Measurements from ENCODE around the gene PIK3R3. TPM values are rescaled to one million over a fixed set of nuclear protein-coding genes. Genes with fewer than 3 reads are reported as not detected.

Gene PIK3R3
- total RNA-seq, 1 experiment from 2014 or later: 36.3 TPM

- ATAC-seq (no peak), DNase-seq (ENCODE audit: low read depth, low spot score) (no peak)
- intact Hi-C loops (cut with micrococcal nuclease; ENCODE audit: unreplicated experiment): no loop called here
- TF ChIP-seq TCF7L2 (IDR thresholded peaks at IDR 0.05; ENCODE audit: low read depth, low read length) (no peak), REST (IDR thresholded peaks at IDR 0.05; ENCODE audit: insufficient read depth in 1 of 2, low read depth in 2 of 2, low read length in 1 of 2) (no peak), POLR2AphosphoS5 (IDR thresholded peaks at IDR 0.05; ENCODE audit: low read depth, low read length) (no peak), CTCF (IDR thresholded peaks at IDR 0.05) (no peak)
- no peak overlapping the region for H3K4me3 ChIP-seq (ENCODE audit: low read depth in 2 of 2, low read length in 2 of 2)
- H3K9me3 ChIP-seq (ENCODE audit: control insufficient read depth, insufficient read depth, low read depth, low read length): no peaks in the 10 kb centered on the region
- no peaks in the 10 kb centered on the region for H3K36me3 ChIP-seq (ENCODE audit: control insufficient read depth, insufficient read depth, low read length)
- no peaks in the 10 kb centered on the region for H3K27me3 ChIP-seq (ENCODE audit: control insufficient read depth, insufficient read depth, low read length)
- no peak overlapping the region for H3K27ac ChIP-seq (ENCODE audit: low read length)
- no TSS peak for BruUV-seq (replicated peaks)
- POLR2A ChIA-PET: interaction anchor here (0.5 kb wide), 1 partner anchor 88 kb away, joined by 10 read pairs; no protein-coding TSS in a partner anchor
- in situ Hi-C loops (cut with HindIII; ENCODE audit: low pct_unique_long_range_greater_than_20kb, low sequenced_read_pairs): no loop called here
- H3K4me1 ChIP-seq (ENCODE audit: control insufficient read depth, insufficient read depth, low read length): no peaks in the 10 kb centered on the region; the same call in 1 of the 2 replicates
- CTCF ChIA-PET: no interaction called here
Observed at GRCh38 chr1:46166521-46167462, 34.4 kb upstream of the PIK3R3 start.

GRCh38 chr1:46160212-46160611 lies 27.8 kb upstream of the PIK3R3 start:
- H3K27ac ChIP-seq (ENCODE audit: low read length): no peak overlapping the region
- H3K27me3 ChIP-seq (ENCODE audit: control insufficient read depth, insufficient read depth, low read length): no peaks in the 10 kb centered on the region
- no peak for TF ChIP-seq SIN3A (IDR thresholded peaks at IDR 0.05; ENCODE audit: borderline replicate concordance, insufficient read depth, low read depth, low read length)
- intact Hi-C loops (cut with micrococcal nuclease; ENCODE audit: unreplicated experiment) (no loop called here), in situ Hi-C loops (cut with HindIII; ENCODE audit: low pct_unique_long_range_greater_than_20kb, low sequenced_read_pairs) (no loop called here)
- ATAC-seq: no peak
- H3K9me3 ChIP-seq (ENCODE audit: control insufficient read depth, insufficient read depth, low read depth, low read length): no peaks in the 10 kb centered on the region
- no peak overlapping the region for H3K4me3 ChIP-seq (ENCODE audit: low read depth in 2 of 2, low read length in 2 of 2)
- H3K36me3 ChIP-seq (ENCODE audit: control insufficient read depth, insufficient read depth, low read length): no peaks in the 10 kb centered on the region
- BruUV-seq (replicated peaks): no TSS peak
- H3K4me1 ChIP-seq (ENCODE audit: control insufficient read depth, insufficient read depth, low read length): no peaks in the 10 kb centered on the region
- CTCF ChIA-PET: no interaction called here
- DNase-seq (ENCODE audit: low read depth, low spot score): no peak
- POLR2A ChIA-PET: interaction anchor here (0.6 to 0.8 kb wide), 2 partner anchors 22 to 124 kb away, joined by 3 read pairs; no protein-coding TSS in a partner anchor

- Histone ChIP-seq H3K27me3 (ENCODE audit: control insufficient read depth, insufficient read depth, low read length) (no peaks in the 10 kb centered on the region), H3K27ac (ENCODE audit: low read length) (no peak overlapping the region), H3K36me3 (ENCODE audit: control insufficient read depth, insufficient read depth, low read length) (no peaks in the 10 kb centered on the region), H3K4me3 (ENCODE audit: low read depth in 2 of 2, low read length in 2 of 2) (no peak overlapping the region), H3K4me1 (ENCODE audit: control insufficient read depth, insufficient read depth, low read length) (no peaks in the 10 kb centered on the region), H3K9me3 (ENCODE audit: control insufficient read depth, insufficient read depth, low read depth, low read length) (no peaks in the 10 kb centered on the region)
- BruUV-seq (replicated peaks): no TSS peak
- no peak for ATAC-seq
- no peak for DNase-seq (ENCODE audit: low read depth, low spot score)
- ChIA-PET POLR2A (interaction anchor here (0.8 kb wide), 1 partner anchor 21 kb away, joined by 3 read pairs; no protein-coding TSS in a partner anchor), CTCF (interaction anchor here (0.7 kb wide), 1 partner anchor 118 kb away, joined by 3 read pairs; no protein-coding TSS in a partner anchor)
- TF ChIP-seq POLR2AphosphoS5 (IDR thresholded peaks at IDR 0.05; ENCODE audit: low read depth, low read length): no peak
- no peak for TF ChIP-seq SIN3A (IDR thresholded peaks at IDR 0.05; ENCODE audit: borderline replicate concordance, insufficient read depth, low read depth, low read length)
- in situ Hi-C loops (cut with HindIII; ENCODE audit: low pct_unique_long_range_greater_than_20kb, low sequenced_read_pairs) (no loop called here), intact Hi-C loops (cut with micrococcal nuclease; ENCODE audit: unreplicated experiment) (no loop called here)
Observed at GRCh38 chr1:46159516-46159915, 27.1 kb upstream of the PIK3R3 start.

Data from Panc1 (cell line).